Uterus (tissue), 4 donors: ENCODE results near the gene SLC27A2. TPM values are rescaled to one million over a fixed set of nuclear protein-coding genes. Genes with fewer than 3 reads are reported as not detected.

Experiments
- DNase-seq, 2 donors: peaks; one replicate each; pipeline ENCODE4 v3.0.0-alpha.2; 2019 to 2020
- H3K27ac ChIP-seq, 2 donors: fragments of 200-600 bp; sonication (generic); 1 replicate in 1 of 2; 2 replicates in 1 of 2; pipeline ENCODE4 v1.5.1; 2016 to 2018
- H3K27me3 ChIP-seq, 2 donors: fragments of 200-600 bp; sonication (generic); one replicate each; pipeline ENCODE4 v1.5.1; 2018 to 2019; ENCODE audit warnings: control low read depth in 1 of 2
- H3K36me3 ChIP-seq, 2 donors: fragments of 200-600 bp; sonication (generic); one replicate each; pipeline ENCODE4 v1.5.1; 2019; ENCODE audit warnings: control low read depth in 1 of 2
- H3K4me1 ChIP-seq, 2 donors: fragments of 200-600 bp; sonication (generic); one replicate each; pipeline ENCODE4 v1.5.1; 2018 to 2019; ENCODE audit warnings: control low read depth in 1 of 2
- H3K4me3 ChIP-seq, 2 donors: fragments of 200-600 bp; sonication (generic); 1 replicate in 1 of 2; 2 replicates in 1 of 2; pipeline ENCODE4 v1.5.1; 2018 to 2019; ENCODE audit warnings: mild to moderate bottlenecking in 1 of 2
- H3K9me3 ChIP-seq, 2 donors: fragments of 200-600 bp; sonication (generic); one replicate each; pipeline ENCODE4 v1.5.1; 2019; ENCODE audit warnings: control low read depth in 1 of 2
- CTCF ChIP-seq, 4 experiments: fragments of 200-600 bp in 2 of 4; fragments of 450-650 bp in 2 of 4; sonication (generic) in 2 of 4; IDR thresholded peaks; one replicate each; pipeline ENCODE4 v1.5.1; 2016 to 2019; ENCODE audit warnings: antibody characterized with exemption in 4 of 4, mild to moderate bottlenecking in 2 of 4, moderate library complexity in 1 of 4
- POLR2A ChIP-seq, 2 donors: fragments of 450-650 bp; IDR thresholded peaks; one replicate each; pipeline ENCODE4 v1.6.1; 2016; ENCODE audit warnings: antibody characterized with exemption in 2 of 2, mild to moderate bottlenecking in 1 of 2, moderate library complexity in 1 of 2
- intact Hi-C: fragments of 100-400 bp; cut with DNase I; formaldehyde crosslinking; loops from one replicate; pipeline ENCODE4 v1.15.1; 2023; ENCODE audit warnings: low total_unique reads
- total RNA-seq, 4 donors: library from RNA; depleted of rRNA in 3 of 4; stranded (reverse); fragments of >200 nt in 3 of 4; gene quantifications; one replicate each; pipeline versions ENCODE4 v1.1.0 to v1.2.4, GENCODE V29; 2014 to 2023
- donor health status: DM: yes; HTN: yes; CAD: no.

SLC27A2 gene
- total RNA-seq, 4 donors from 2014 or later, result 0.27 to 1.7 TPM; not detected in 2

- Histone ChIP-seq H3K36me3 (no peaks in the 10 kb centered on the region), H3K4me3 (no peak overlapping the region), H3K27me3 (no peaks in the 10 kb centered on the region), H3K9me3 (no peaks in the 10 kb centered on the region), H3K4me1 (no peaks in the 10 kb centered on the region), H3K27ac (no peak overlapping the region)
- no peak for DNase-seq
- intact Hi-C loops, result no loop called here
- no peak for TF ChIP-seq POLR2A (IDR thresholded peaks at IDR 0.05)
Observed at GRCh38 chr15:50259276-50259675, 77.3 kb downstream of the SLC27A2 start.

GRCh38 chr15:50260969-50261496 lies 79.0 kb downstream of the SLC27A2 start:
- TF ChIP-seq CTCF (IDR thresholded peaks at IDR 0.05), result no peak
- TF ChIP-seq POLR2A (IDR thresholded peaks at IDR 0.05), result no peak

GRCh38 chr15:50261981-50262380 lies 80.0 kb downstream of the SLC27A2 start:
- TF ChIP-seq CTCF (IDR thresholded peaks at IDR 0.05), result no peak
- no peak for TF ChIP-seq POLR2A (IDR thresholded peaks at IDR 0.05)
- no peak overlapping the region for H3K27ac ChIP-seq
- no peak overlapping the region for H3K4me3 ChIP-seq

More at GRCh38 chr15:50260969-50261496, 79.0 kb downstream of the SLC27A2 start:
- no peak for DNase-seq
- Histone ChIP-seq H3K27ac (no peak overlapping the region), H3K4me3 (no peak overlapping the region), H3K9me3 (no peaks in the 10 kb centered on the region), H3K4me1 (no peaks in the 10 kb centered on the region), H3K27me3 (no peaks in the 10 kb centered on the region), H3K36me3 (no peaks in the 10 kb centered on the region)
- intact Hi-C loops, result no loop called here

GRCh38 chr15:50262533-50262932 lies 80.5 kb downstream of the SLC27A2 start:
- no peaks in the 10 kb centered on the region for H3K36me3 ChIP-seq
- no peak for TF ChIP-seq POLR2A (IDR thresholded peaks at IDR 0.05)
- TF ChIP-seq CTCF (IDR thresholded peaks at IDR 0.05), result no peak

More at GRCh38 chr15:50261981-50262380, 80.0 kb downstream of the SLC27A2 start:
- H3K36me3 ChIP-seq, result no peaks in the 10 kb centered on the region
- H3K27me3 ChIP-seq, result no peaks in the 10 kb centered on the region
- no peaks in the 10 kb centered on the region for H3K4me1 ChIP-seq
- no peaks in the 10 kb centered on the region for H3K9me3 ChIP-seq
- intact Hi-C loops, result no loop called here
- no peak for DNase-seq

GRCh38 chr15:50265620-50266019 lies 83.6 kb downstream of the SLC27A2 start, which contains the start of gene HDC:
HDC (minus strand) TSS chr15:50265726; CDS start chr15:50265623, 103 bp downstream.
- intact Hi-C loops, result no loop called here
- Histone ChIP-seq H3K4me3 (no peak within 1 kb of the TSS), H3K9me3 (no peaks in the 10 kb centered on the region), H3K27ac (no peak within 1 kb of the TSS), H3K27me3 (no peaks in the 10 kb centered on the region), H3K36me3 (no peaks in the 10 kb centered on the region), H3K4me1 (no peaks in the 10 kb centered on the region)
- DNase-seq, result no peak
- TF ChIP-seq CTCF (IDR thresholded peaks at IDR 0.05), result no peak
- no peak for TF ChIP-seq POLR2A (IDR thresholded peaks at IDR 0.05)

More at GRCh38 chr15:50262533-50262932, 80.5 kb downstream of the SLC27A2 start:
- no peak overlapping the region for H3K27ac ChIP-seq
- DNase-seq, result no peak
- H3K27me3 ChIP-seq, result no peaks in the 10 kb centered on the region
- intact Hi-C loops, result no loop called here
- no peaks in the 10 kb centered on the region for H3K4me1 ChIP-seq
- no peak overlapping the region for H3K4me3 ChIP-seq
- no peaks in the 10 kb centered on the region for H3K9me3 ChIP-seq
